IMR-90 (cell line): ENCODE measurements around the gene TFRC.

Source experiments
- MAFK ChIP-seq: IDR thresholded peaks from 2 replicates; pipeline ENCODE4 v1.6.1; 2012; ENCODE audit warnings: low read depth, low read length, improper control_type of control experiment
- MXI1 ChIP-seq: IDR thresholded peaks from 2 replicates; pipeline ENCODE4 v1.6.1; 2012; ENCODE audit warnings: low read depth, mild to moderate bottlenecking, low read length, moderate library complexity, borderline replicate concordance
- POLR2A ChIP-seq: IDR thresholded peaks from 2 replicates; pipeline ENCODE4 v1.6.1; 2012; ENCODE audit warnings: mild to moderate bottlenecking, low read depth, low read length
- RAD21 ChIP-seq: IDR thresholded peaks from 2 replicates; pipeline ENCODE4 v1.6.1; 2012; ENCODE audit warnings: low read length, improper control_type of control experiment
- SMC3 ChIP-seq: fragments of 150-350 bp; IDR thresholded peaks from 2 replicates; pipeline ENCODE4 v1.6.1; 2016; ENCODE audit warnings: low read depth, mild to moderate bottlenecking, antibody characterized with exemption, low read length, moderate library complexity
- TF ChIP-seq, protein P1 (sequence below): conservative IDR thresholded peaks from 2 replicates; pipeline ENCODE4 v1.5.1; 2012; ENCODE audit warnings: mild to moderate bottlenecking, low read depth, low read length, improper control_type of control experiment
- TF ChIP-seq, protein P2 (sequence below): fragments of 150-350 bp; IDR thresholded peaks from 2 replicates; pipeline ENCODE4 v1.6.1; 2017; ENCODE audit warnings: mild to moderate bottlenecking, antibody characterized with exemption, low read length, low read depth
- TF ChIP-seq, protein P3 (sequence below): fragments of 150-350 bp; IDR thresholded peaks from 2 replicates; pipeline ENCODE4 v1.6.1; 2016; ENCODE audit warnings: low read depth, mild to moderate bottlenecking, low read length, moderate library complexity, borderline replicate concordance

DNA sequence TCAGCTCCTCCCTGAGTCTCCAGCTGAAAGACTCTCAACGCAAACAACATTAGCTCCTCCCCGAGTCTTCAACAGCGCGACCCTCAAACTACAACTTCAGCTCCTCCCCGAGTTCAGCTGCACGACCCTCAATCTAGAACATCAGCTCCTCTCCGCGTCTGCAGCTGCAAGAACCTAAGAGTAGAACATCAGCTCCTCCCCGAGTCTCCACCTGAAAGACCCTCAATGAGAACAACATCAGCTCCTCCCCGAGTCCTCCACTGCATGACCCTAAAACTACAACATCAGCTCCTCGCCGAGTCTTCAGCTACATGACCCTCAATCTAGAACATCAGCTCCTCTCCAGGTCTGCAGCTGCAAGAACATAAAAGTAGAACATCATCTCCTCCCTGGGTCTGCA is 78.3 kb downstream of the TFRC start:
- TF ChIP-seq, protein P1, sequence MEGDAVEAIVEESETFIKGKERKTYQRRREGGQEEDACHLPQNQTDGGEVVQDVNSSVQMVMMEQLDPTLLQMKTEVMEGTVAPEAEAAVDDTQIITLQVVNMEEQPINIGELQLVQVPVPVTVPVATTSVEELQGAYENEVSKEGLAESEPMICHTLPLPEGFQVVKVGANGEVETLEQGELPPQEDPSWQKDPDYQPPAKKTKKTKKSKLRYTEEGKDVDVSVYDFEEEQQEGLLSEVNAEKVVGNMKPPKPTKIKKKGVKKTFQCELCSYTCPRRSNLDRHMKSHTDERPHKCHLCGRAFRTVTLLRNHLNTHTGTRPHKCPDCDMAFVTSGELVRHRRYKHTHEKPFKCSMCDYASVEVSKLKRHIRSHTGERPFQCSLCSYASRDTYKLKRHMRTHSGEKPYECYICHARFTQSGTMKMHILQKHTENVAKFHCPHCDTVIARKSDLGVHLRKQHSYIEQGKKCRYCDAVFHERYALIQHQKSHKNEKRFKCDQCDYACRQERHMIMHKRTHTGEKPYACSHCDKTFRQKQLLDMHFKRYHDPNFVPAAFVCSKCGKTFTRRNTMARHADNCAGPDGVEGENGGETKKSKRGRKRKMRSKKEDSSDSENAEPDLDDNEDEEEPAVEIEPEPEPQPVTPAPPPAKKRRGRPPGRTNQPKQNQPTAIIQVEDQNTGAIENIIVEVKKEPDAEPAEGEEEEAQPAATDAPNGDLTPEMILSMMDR, result no peak
- TF ChIP-seq POLR2A (no peak), SMC3 (no peak), MAFK (no peak), MXI1 (no peak), RAD21 (no peak)
- TF ChIP-seq, protein P2, sequence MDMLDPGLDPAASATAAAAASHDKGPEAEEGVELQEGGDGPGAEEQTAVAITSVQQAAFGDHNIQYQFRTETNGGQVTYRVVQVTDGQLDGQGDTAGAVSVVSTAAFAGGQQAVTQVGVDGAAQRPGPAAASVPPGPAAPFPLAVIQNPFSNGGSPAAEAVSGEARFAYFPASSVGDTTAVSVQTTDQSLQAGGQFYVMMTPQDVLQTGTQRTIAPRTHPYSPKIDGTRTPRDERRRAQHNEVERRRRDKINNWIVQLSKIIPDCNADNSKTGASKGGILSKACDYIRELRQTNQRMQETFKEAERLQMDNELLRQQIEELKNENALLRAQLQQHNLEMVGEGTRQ, result no peak
- TF ChIP-seq, protein P3, sequence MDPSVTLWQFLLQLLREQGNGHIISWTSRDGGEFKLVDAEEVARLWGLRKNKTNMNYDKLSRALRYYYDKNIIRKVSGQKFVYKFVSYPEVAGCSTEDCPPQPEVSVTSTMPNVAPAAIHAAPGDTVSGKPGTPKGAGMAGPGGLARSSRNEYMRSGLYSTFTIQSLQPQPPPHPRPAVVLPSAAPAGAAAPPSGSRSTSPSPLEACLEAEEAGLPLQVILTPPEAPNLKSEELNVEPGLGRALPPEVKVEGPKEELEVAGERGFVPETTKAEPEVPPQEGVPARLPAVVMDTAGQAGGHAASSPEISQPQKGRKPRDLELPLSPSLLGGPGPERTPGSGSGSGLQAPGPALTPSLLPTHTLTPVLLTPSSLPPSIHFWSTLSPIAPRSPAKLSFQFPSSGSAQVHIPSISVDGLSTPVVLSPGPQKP, result no peak
